ENCODE data around the gene SH3RF3.

Gene SH3RF3

GRCh38 chr2:109507217-109507616, 378.2 kb downstream of the SH3RF3 start:
- Histone ChIP-seq H3K9ac (ENCODE audit: insufficient read length, low read depth) (no peak overlapping the region), H3K36me3 (ENCODE audit: insufficient read depth, insufficient read length, low read length) (no peaks in the 10 kb centered on the region), H3K27me3 (ENCODE audit: insufficient read depth, insufficient read length) (no peaks in the 10 kb centered on the region), H3K4me1 (ENCODE audit: insufficient read depth, insufficient read length) (no peaks in the 10 kb centered on the region), H3K4me3 (ENCODE audit: insufficient read length, low read depth) (no peak overlapping the region), H3K9me3 (ENCODE audit: insufficient read depth, low read length) (peaks cover 10% of the 10 kb centered on the region; the same call in 1 of the 2 replicates)
- no peak for DNase-seq (ENCODE audit: low read depth, low spot score)
- TF ChIP-seq YY1 (IDR thresholded peaks at IDR 0.05; ENCODE audit: insufficient read depth, insufficient read length) (no peak), ZNF274 (IDR thresholded peaks at IDR 0.05; ENCODE audit: low read depth, low read length) (no peak), SUZ12 (IDR thresholded peaks at IDR 0.05; ENCODE audit: extremely low read depth, insufficient read depth, insufficient read length) (no peak)

- peaks cover 2% of the 10 kb centered on the region for H3K27me3 ChIP-seq (ENCODE audit: insufficient read depth, insufficient read length)
- DNase-seq (ENCODE audit: low read depth, low spot score) = no peak
- peaks cover 10% of the 10 kb centered on the region; the same call in 1 of the 2 replicates for H3K9me3 ChIP-seq (ENCODE audit: insufficient read depth, low read length)
- H3K4me1 ChIP-seq (ENCODE audit: insufficient read depth, insufficient read length) = no peaks in the 10 kb centered on the region
- H3K9ac ChIP-seq (ENCODE audit: insufficient read length, low read depth) = no peak overlapping the region
- TF ChIP-seq SUZ12 (IDR thresholded peaks at IDR 0.05; ENCODE audit: extremely low read depth, insufficient read depth, insufficient read length) = no peak
- no peak for TF ChIP-seq ZNF274 (IDR thresholded peaks at IDR 0.05; ENCODE audit: low read depth, low read length)
- no peak for TF ChIP-seq YY1 (IDR thresholded peaks at IDR 0.05; ENCODE audit: insufficient read depth, insufficient read length)
- H3K36me3 ChIP-seq (ENCODE audit: insufficient read depth, insufficient read length, low read length) = no peaks in the 10 kb centered on the region
- H3K4me3 ChIP-seq (ENCODE audit: insufficient read length, low read depth) = no peak overlapping the region
Observed at GRCh38 chr2:109507828-109508227, 378.8 kb downstream of the SH3RF3 start.

DNA sequence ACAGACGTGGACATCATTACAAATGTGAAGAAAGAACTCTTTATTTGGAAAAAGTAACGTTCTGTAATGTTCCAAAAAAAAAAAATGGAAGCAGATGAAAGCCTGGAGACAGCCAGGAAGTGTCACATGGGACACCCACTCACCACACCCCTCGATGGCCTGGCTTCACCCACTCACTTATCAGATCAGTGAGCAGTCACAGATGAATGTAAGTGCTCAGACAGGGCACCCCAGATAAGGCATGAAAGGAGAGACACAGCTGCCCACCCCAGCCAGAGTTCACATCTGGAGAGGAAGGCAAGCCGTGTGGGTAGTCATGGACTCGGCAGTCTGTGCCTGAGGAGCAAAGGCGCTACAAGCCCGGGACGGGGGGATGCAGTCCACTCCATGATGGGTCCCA, 379.6 kb downstream of the SH3RF3 start:
- no peak for DNase-seq (ENCODE audit: low read depth, low spot score)
- TF ChIP-seq ZNF274 (IDR thresholded peaks at IDR 0.05; ENCODE audit: low read depth, low read length) = no peak
- TF ChIP-seq SUZ12 (IDR thresholded peaks at IDR 0.05; ENCODE audit: extremely low read depth, insufficient read depth, insufficient read length) = no peak
- TF ChIP-seq YY1 (IDR thresholded peaks at IDR 0.05; ENCODE audit: insufficient read depth, insufficient read length) = no peak
- Histone ChIP-seq H3K4me1 (ENCODE audit: insufficient read depth, insufficient read length) (no peaks in the 10 kb centered on the region), H3K27me3 (ENCODE audit: insufficient read depth, insufficient read length) (peaks cover 3% of the 10 kb centered on the region), H3K9me3 (ENCODE audit: insufficient read depth, low read length) (peaks cover 10% of the 10 kb centered on the region; the same call in 1 of the 2 replicates), H3K9ac (ENCODE audit: insufficient read length, low read depth) (no peak overlapping the region), H3K36me3 (ENCODE audit: insufficient read depth, insufficient read length, low read length) (no peaks in the 10 kb centered on the region), H3K4me3 (ENCODE audit: insufficient read length, low read depth) (no peak overlapping the region)

GRCh38 chr2:109510136-109511028, 381.4 kb downstream of the SH3RF3 start:
- TF ChIP-seq YY1 (IDR thresholded peaks at IDR 0.05; ENCODE audit: insufficient read depth, insufficient read length) = no peak
- TF ChIP-seq SUZ12 (IDR thresholded peaks at IDR 0.05; ENCODE audit: extremely low read depth, insufficient read depth, insufficient read length) = no peak
- TF ChIP-seq ZNF274 (IDR thresholded peaks at IDR 0.05; ENCODE audit: low read depth, low read length) = no peak
- no peaks in the 10 kb centered on the region for H3K4me1 ChIP-seq (ENCODE audit: insufficient read depth, insufficient read length)
- DNase-seq (ENCODE audit: low read depth, low spot score) = peak; percentile 71
- H3K9ac ChIP-seq (ENCODE audit: insufficient read length, low read depth) = no peak overlapping the region
- H3K9me3 ChIP-seq (ENCODE audit: insufficient read depth, low read length) = peaks cover 9% of the 10 kb centered on the region; the same call in 1 of the 2 replicates
- no peaks in the 10 kb centered on the region for H3K36me3 ChIP-seq (ENCODE audit: insufficient read depth, insufficient read length, low read length)
- no peak overlapping the region for H3K4me3 ChIP-seq (ENCODE audit: insufficient read length, low read depth)
- peaks cover 3% of the 10 kb centered on the region for H3K27me3 ChIP-seq (ENCODE audit: insufficient read depth, insufficient read length)

- Histone ChIP-seq H3K9ac (ENCODE audit: insufficient read length, low read depth) (no peak overlapping the region), H3K4me1 (ENCODE audit: insufficient read depth, insufficient read length) (peaks cover 4% of the 10 kb centered on the region)
- no peak for TF ChIP-seq ZNF274 (IDR thresholded peaks at IDR 0.05; ENCODE audit: low read depth, low read length)
- no peak for TF ChIP-seq SUZ12 (IDR thresholded peaks at IDR 0.05; ENCODE audit: extremely low read depth, insufficient read depth, insufficient read length)
- no peak for TF ChIP-seq YY1 (IDR thresholded peaks at IDR 0.05; ENCODE audit: insufficient read depth, insufficient read length)
Observed at GRCh38 chr2:109511168-109511567, 382.2 kb downstream of the SH3RF3 start.

GRCh38 chr2:109512076-109512475, 383.1 kb downstream of the SH3RF3 start:
- peaks cover 6% of the 10 kb centered on the region for H3K27me3 ChIP-seq (ENCODE audit: insufficient read depth, insufficient read length)
- no peaks in the 10 kb centered on the region for H3K36me3 ChIP-seq (ENCODE audit: insufficient read depth, insufficient read length, low read length)
- H3K4me3 ChIP-seq (ENCODE audit: insufficient read length, low read depth) = no peak overlapping the region
- no peaks in the 10 kb centered on the region for H3K9me3 ChIP-seq (ENCODE audit: insufficient read depth, low read length)
- TF ChIP-seq YY1 (IDR thresholded peaks at IDR 0.05; ENCODE audit: insufficient read depth, insufficient read length) (no peak), SUZ12 (IDR thresholded peaks at IDR 0.05; ENCODE audit: extremely low read depth, insufficient read depth, insufficient read length) (no peak), ZNF274 (IDR thresholded peaks at IDR 0.05; ENCODE audit: low read depth, low read length) (no peak)
- no peak for DNase-seq (ENCODE audit: low read depth, low spot score)
- no peak overlapping the region for H3K9ac ChIP-seq (ENCODE audit: insufficient read length, low read depth)
- H3K4me1 ChIP-seq (ENCODE audit: insufficient read depth, insufficient read length) = peaks cover 5% of the 10 kb centered on the region

More at GRCh38 chr2:109511168-109511567, 382.2 kb downstream of the SH3RF3 start:
- DNase-seq (ENCODE audit: low read depth, low spot score) = no peak
- no peak overlapping the region for H3K4me3 ChIP-seq (ENCODE audit: insufficient read length, low read depth)
- peaks cover 3% of the 10 kb centered on the region for H3K27me3 ChIP-seq (ENCODE audit: insufficient read depth, insufficient read length)
- H3K36me3 ChIP-seq (ENCODE audit: insufficient read depth, insufficient read length, low read length) = no peaks in the 10 kb centered on the region
- peaks cover under 1% of the 10 kb centered on the region; the same call in 1 of the 2 replicates for H3K9me3 ChIP-seq (ENCODE audit: insufficient read depth, low read length)

DNA sequence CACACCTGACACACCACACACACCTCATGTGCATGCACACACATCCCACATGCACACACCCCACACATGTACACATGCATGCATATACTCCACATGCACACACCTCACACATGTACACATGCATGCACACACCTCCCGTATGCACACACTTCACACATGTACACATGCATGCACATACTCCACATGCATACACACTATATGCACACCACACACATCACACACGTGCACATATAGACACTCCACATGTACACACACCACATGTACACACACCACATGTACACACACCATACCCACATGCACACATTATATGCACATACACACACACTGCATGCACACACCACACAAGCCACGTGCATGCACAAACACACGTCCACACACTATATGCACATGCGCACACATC, 384.2 kb downstream of the SH3RF3 start:
- Histone ChIP-seq H3K27me3 (ENCODE audit: insufficient read depth, insufficient read length) (peaks cover 9% of the 10 kb centered on the region), H3K4me1 (ENCODE audit: insufficient read depth, insufficient read length) (peaks cover 8% of the 10 kb centered on the region), H3K9me3 (ENCODE audit: insufficient read depth, low read length) (no peaks in the 10 kb centered on the region), H3K36me3 (ENCODE audit: insufficient read depth, insufficient read length, low read length) (no peaks in the 10 kb centered on the region), H3K4me3 (ENCODE audit: insufficient read length, low read depth) (no peak overlapping the region), H3K9ac (ENCODE audit: insufficient read length, low read depth) (no peak overlapping the region)
- no peak for DNase-seq (ENCODE audit: low read depth, low spot score)
- TF ChIP-seq SUZ12 (IDR thresholded peaks at IDR 0.05; ENCODE audit: extremely low read depth, insufficient read depth, insufficient read length) (no peak), ZNF274 (IDR thresholded peaks at IDR 0.05; ENCODE audit: low read depth, low read length) (no peak)

Data from NT2/D1 (cell line).